Occipital lobe (tissue), 2 donors: ENCODE measurements around the gene GRAMD1C. TPM values are rescaled to one million over a fixed set of nuclear protein-coding genes. Genes with fewer than 3 reads are reported as not detected.
A peak's percentile ranks its signal among the peaks of the same experiment; 100 is the strongest.

Source experiments
- DNase-seq: peaks from one replicate; lab custom pipeline; 2025; lab: John Stamatoyannopoulos, UW
- total RNA-seq: library from RNA; depleted of rRNA; stranded (reverse); fragments of >200 nt; gene quantifications from one replicate; pipeline ENCODE4 v1.2.3, GENCODE V29; 2014

GRAMD1C gene
- total RNA-seq, 1 donor from 2014 or later: 5.0 TPM

DNA sequence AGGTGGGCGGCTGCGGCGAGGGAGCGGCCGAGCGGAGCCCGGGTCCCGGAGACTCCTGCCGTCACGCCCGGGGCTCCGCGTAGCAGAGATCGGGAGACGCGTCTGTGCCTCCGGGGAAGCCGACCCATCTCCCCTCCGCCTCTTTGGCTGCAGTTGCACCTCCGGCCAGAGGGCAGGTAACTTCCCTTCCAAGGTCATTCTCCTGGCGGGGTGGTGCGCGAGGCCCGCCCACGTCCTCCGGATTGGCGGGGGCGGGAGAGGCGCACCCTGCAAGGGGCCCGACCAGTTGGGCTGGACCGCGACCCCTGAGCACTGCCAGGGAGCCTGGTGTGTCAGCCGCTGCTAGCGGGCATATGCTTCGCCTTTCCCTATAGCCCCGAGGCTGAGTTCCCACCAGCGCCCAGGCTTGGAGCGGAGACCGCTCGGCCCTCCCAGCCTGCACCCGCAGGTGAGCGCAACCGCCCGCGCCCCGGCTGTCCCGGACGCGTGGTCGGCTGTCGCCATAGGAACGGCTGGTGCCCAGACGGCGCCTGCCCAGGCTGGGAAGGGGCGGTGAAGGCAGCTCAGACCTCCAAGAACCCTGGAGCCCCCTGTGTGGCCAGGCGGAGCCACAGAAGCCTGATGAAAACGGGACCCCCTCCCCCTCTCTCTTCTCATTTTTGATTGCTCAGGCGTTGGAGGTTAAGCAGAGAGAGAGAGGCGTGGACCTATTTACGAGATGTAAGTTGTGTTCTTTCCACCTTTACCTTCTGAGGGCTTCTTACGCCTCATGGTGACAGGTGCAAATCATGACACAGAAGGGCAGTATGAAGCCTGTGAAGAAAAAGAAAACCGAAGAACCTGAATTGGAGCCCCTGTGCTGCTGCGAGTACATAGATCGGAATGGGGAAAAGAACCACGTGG is 109.7 kb downstream of the GRAMD1C start:
- peak; percentile 10 for DNase-seq

DNA sequence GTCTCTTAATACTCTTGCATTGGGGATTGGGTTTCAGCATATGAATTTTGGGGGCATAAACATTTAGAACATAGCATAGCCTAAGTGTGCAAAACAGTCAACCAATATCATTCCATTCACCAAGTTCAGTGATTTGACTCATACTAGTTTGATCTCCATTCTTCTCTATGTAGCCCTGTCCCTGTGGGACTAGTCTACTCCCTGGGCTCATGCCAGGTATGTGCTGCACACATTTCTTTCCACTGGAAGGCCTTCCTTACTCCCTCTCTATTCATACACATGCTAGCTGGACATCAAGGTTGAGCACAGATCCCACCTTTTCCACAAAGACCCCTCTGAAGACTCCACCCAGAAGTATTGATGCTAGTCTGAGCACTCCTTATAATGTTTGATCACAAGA is 114.3 kb downstream of the GRAMD1C start:
- DNase-seq: no peak

- DNase-seq: no peak
These were observed 115.1 kb downstream of the GRAMD1C start for GRCh38 chr3:113953677-113954076.

DNA sequence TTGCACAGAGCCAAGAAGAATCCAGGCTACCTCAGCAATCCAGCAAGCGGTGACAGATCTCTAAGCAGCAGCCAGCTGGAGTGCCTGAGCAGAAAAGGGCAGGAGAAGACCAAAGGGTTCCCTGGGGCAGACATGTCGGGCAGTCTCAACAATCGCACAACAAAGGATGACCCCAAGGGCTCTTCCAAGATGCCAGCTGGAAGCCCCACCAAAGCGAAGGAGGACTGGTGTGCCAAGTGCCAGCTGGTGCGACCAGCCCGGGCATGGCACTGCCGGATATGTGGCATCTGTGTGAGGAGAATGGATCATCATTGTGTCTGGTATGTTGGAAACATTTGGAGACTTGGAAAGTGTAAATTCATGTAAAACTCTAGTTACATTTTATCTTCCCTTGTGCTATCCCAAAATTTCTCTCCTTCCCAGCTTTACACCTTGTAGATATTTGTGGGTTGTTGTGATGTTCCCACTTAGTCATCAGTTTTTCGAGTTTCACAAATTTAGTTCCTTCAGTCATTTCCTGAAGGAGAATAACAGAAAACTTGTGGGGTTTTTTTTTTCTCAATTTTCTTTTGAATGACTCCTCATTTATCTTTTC is 115.6 kb downstream of the GRAMD1C start:
- DNase-seq: peak; percentile 24

DNA sequence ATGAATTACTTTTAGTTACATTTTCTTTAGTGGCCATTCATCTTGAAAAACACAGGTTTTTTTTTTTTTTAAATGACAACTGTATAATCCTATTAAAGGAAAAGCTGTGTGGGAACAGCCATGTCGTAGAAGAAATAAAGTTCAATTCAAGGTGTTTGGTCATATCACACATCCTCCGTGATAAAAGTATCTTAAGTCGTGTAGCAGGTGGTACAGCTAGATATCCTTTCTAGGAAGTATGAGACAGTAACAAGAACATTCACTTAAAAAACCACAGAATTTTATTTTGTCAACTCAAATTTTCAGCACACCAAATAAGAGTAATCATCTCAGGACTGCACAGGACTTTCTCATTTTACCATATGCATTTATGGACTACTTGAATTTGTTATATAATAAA is 125.3 kb downstream of the GRAMD1C start:
- DNase-seq: no peak

- DNase-seq: no peak
These were observed 127.6 kb downstream of the GRAMD1C start for GRCh38 chr3:113966172-113966571.

DNA sequence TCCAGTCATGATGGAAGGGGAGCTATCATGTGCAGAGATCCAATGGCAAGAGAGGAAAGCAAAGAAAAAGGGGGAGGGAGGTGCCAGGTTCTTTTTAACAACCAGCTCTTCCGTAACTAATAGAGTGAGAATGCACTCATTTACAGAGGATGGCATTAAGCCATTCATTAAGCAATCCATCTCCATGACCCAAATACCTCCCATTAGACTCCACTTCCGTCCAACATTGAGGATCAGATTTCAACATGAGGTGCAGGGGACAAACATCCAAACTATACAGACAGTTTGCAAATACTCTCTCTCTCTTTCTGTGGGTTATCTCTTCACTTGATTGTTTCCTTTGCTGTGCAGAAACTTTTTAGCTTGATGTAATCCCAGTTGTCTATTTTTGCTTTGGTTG is 130.4 kb downstream of the GRAMD1C start:
- DNase-seq: no peak

- no peak for DNase-seq
These were observed 139.2 kb downstream of the GRAMD1C start for GRCh38 chr3:113977822-113978221.

DNA sequence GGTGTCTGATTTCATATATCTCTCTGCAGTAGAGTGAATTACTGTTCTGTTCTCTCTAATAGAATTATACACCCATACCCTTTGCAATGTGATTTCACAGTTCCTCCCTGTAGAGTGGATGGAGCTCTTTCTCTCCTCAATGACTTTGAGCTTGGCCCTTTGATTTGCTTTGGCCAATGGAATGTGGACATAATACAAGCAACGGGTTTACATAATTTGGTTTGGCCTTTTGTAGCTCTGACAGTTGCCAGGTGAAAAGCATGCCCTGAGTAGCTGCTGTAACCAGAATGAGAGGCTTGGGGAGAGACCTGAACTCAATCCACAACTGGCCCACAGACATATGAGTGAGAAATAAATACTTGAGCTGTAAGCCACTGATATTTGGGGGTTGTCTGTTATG is 141.3 kb downstream of the GRAMD1C start:
- DNase-seq: no peak

DNA sequence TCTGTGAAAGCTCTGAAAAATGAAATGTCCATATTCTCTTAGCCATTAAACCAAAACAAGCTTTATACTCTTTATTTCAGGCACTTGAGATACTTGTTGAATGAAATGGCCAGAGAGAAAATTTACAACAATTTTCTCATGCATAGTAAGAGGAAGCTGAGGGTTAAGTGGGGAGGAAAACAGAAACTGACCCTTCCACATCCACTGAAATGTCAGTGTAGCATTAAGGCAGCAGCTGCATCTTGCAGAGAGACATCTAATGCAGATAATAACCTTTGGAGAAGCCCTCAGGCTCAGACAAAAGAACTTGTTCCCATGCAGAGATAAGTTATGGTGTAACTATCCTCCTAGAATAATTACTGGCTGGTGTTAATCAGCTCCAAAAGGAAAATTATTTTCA is 143.2 kb downstream of the GRAMD1C start:
- no peak for DNase-seq

DNA sequence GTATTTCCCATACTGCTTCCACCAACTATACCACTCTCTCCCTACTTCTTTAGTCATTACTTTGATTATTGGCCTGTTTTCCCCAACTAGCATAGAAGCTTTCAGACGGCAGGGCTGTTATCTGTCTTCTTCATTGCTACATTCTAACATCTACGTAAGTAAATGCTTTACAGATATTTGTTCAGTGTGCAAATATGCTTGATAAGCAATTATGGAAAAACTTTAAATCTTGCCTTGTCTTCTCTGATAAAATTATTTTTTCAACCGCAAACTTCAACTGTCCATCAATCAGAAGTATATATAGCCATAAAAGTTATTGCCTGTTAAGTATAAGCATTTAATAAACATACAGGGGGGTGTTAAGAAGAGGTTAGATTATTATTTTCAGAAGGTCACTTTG is 145.0 kb downstream of the GRAMD1C start:
- DNase-seq: no peak

- no peak for DNase-seq
These were observed 147.0 kb downstream of the GRAMD1C start for GRCh38 chr3:113985541-113985940.

Other genes starting within 250 kb of the GRAMD1C start
- gene USF3, start 142.1 kb upstream of the GRAMD1C start, total RNA-seq: 21.5 TPM
- gene NAA50, start 92.5 kb upstream of the GRAMD1C start, total RNA-seq: 86.4 TPM
- gene ATP6V1A, start 91.8 kb upstream of the GRAMD1C start, total RNA-seq: 218 TPM
- gene ZDHHC23, start 109.2 kb downstream of the GRAMD1C start, total RNA-seq: 12.2 TPM
- 6.6 TPM for gene CCDC191, start 217.7 kb downstream of the GRAMD1C start, total RNA-seq
- gene QTRT2, start 217.9 kb downstream of the GRAMD1C start, total RNA-seq: 22.0 TPM